HAP-1 (cell line): ENCODE results near the gene TMEM184A.

Source experiments
- DNase-seq, 2 experiments: peaks; one replicate each; pipeline ENCODE4 v3.0.0-alpha.2; 2016 to 2020; ENCODE audit warnings: low spot score in 2 of 2
- H3K27me3 ChIP-seq: fragments of 250-450 bp; sonication (Bioruptor Pico); 2 replicates; pipeline ENCODE4 v1.5.1; 2020; ENCODE audit warnings: low read depth, mild to moderate bottlenecking, moderate library complexity
- H3K36me3 ChIP-seq: fragments of 250-450 bp; sonication (Bioruptor Pico); replicated peaks from 2 replicates; pipeline ENCODE4 v1.5.1; 2020; ENCODE audit warnings: mild to moderate bottlenecking
- H3K4me1 ChIP-seq: fragments of 250-450 bp; sonication (Bioruptor Pico); 2 replicates; pipeline ENCODE4 v1.5.1; 2020; ENCODE audit warnings: mild to moderate bottlenecking
- H3K4me3 ChIP-seq: fragments of 250-450 bp; sonication (Bioruptor Pico); 2 replicates; pipeline ENCODE4 v1.5.1; 2020; ENCODE audit warnings: mild to moderate bottlenecking, moderate library complexity
- H3K9me3 ChIP-seq: fragments of 250-450 bp; sonication (Bioruptor Pico); 2 replicates; pipeline ENCODE4 v1.5.1; 2020; ENCODE audit warnings: mild to moderate bottlenecking, moderate library complexity
- in situ Hi-C: fragments of 300-500 bp; cut with MboI; formaldehyde crosslinking; loops from 3 replicates; pipeline ENCODE4 v1.14.3; 2020; ENCODE audit warnings: low sequenced_read_pairs, inconsistent platforms, mixed read lengths

TMEM184A gene

DNA sequence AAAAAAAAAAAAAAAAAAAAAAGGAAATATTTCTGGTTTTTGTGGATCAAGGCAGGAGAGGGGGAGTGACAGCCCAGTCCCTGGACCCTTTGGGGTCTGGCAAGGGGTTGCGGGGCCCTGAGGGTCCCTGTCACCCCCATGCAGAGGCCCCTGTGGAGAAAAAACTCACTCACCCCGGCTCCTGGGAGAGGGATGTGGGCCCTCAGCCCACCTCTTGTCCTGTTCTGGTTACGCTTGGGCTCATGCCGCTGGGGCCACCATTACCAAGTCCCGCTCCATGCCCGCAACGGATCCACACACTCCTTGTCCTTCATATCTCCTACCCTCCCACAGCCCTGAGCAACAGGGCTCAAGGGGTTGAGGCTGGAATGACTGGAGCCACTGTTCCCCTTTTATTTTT lies 1.0 kb upstream of the TMEM184A start:
- Histone ChIP-seq H3K36me3 (no peaks in the 10 kb centered on the region), H3K9me3 (no peaks in the 10 kb centered on the region), H3K27me3 (no peaks in the 10 kb centered on the region), H3K4me3 (no peak overlapping the region), H3K4me1 (0 out of 2 replicates have a peak, but pooled peaks cover 3% of the 10 kb centered on the region)
- in situ Hi-C loops = no loop called here
- DNase-seq = no peak

DNA sequence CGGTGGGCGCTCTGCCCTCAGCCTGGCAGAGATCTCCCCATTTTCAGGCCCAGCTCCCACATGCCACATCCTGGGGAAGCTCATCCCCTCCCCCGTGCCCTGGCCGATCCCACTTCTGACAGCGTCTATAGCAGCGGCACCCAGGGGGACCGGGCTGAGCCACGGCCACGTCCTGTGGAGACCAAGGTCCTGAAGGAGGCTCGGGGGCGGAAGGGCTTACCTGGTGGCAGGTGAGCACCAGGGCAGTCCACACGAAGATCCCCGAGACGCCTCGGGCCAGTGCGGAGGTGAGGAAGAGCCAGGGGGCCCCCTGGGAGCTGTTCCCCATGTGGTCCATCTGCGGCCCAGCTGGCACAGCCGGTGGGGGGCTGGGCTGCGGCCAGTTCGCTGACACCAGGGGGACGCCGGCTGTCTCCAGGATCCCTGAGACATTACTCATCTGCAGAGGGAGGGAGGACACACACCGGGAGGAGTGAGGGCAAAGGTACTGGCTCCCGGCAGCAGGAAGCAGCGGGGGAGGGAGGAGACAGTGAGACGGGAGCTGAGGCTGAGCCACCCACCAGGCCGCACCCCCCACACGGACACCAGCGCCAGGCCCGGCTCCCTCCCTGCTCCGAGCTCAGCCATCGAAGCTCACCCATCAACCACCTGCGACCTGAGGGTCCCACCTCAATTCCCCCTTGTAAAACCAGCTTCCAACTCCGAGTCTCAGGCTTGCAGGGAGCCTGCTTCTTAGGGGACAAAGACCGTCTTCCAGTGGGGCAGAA lies 776 bp downstream of the TMEM184A start:
- Histone ChIP-seq H3K36me3 (no peaks in the 10 kb centered on the region), H3K9me3 (no peaks in the 10 kb centered on the region), H3K4me1 (0 out of 2 replicates have a peak, but pooled peaks cover 3% of the 10 kb centered on the region), H3K27me3 (no peaks in the 10 kb centered on the region), H3K4me3 (no peak overlapping the region)
- in situ Hi-C loops = no loop called here
- DNase-seq = peak in 1 of 2 experiments; percentile 26

DNA sequence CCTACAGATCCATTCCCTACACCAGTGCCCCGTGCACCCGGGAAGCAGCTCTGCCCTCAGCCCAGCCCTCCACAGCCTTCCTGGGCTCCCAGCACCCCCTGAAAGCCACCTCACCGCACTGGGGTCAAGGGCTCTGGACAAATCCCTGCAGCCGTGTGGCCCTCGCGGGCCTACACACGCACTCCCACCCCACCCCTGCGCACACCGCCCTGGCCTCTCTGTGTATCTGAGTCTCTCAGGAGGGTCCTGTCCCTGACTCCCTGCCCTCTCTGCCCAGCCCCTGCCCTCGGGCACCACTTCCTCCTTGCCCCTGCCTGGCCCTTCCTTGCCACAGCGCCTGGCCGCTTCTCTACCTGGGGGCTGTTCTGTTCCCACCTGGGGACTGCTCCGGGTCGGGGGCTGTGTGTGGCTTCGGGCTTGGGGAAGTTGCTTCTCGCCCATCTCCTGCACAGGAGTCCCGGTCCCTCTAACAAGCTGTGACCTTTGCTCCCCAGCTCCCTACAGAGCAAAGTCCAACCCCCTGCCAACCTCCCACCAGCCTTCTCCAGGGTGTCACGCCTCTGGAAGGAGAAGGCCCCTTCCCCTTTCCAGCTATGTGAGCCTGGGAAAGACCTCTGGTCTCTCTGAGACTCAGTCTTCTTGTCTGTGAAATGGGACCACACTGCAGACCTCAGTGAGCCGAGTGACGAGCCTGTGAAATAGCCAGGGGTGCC lies 1.5 kb downstream of the TMEM184A start:
- in situ Hi-C loops = no loop called here

DNA sequence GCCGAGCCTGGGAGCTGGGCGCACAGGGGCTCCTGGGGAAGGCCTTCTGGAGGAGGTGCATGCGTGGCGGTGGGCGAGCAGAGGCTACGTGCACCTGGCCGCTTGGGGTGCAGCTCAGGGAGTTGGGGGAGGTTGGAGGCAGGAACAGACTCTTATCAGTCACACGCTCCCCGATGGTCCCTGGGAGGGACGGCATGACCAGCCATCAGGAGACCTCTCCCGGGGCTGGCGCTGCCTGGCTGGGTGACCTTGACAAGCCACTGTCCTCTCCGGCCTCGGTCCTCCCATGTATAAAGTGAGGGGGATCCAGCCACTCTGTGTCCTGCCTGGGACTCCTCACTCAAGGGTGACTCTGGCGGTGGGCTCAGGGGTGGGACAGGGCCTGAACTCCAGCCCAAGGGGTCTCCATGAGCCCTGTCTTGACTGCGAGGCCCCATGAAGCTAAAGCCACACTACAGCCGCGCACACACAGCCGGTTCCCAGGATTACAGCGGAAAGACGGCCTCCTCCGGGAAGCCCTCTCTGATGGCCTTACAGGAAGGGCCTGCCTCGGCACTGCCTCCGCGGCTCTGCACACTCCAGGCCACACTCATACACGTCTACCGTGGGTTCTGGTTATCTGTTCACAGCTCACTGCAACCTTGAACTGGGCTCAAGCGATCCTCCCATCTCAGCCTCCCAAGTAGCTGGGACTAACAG lies 2.3 kb downstream of the TMEM184A start:
- in situ Hi-C loops = no loop called here
- H3K36me3 ChIP-seq = no peaks in the 10 kb centered on the region

More for the DNA sequence above, 1.5 kb downstream of the TMEM184A start:
- no peaks in the 10 kb centered on the region for H3K36me3 ChIP-seq
- no peak for DNase-seq
- no peaks in the 10 kb centered on the region for H3K9me3 ChIP-seq
- no peak overlapping the region for H3K4me3 ChIP-seq
- no peaks in the 10 kb centered on the region for H3K27me3 ChIP-seq
- 0 out of 2 replicates have a peak, but pooled peaks cover 3% of the 10 kb centered on the region for H3K4me1 ChIP-seq

DNA sequence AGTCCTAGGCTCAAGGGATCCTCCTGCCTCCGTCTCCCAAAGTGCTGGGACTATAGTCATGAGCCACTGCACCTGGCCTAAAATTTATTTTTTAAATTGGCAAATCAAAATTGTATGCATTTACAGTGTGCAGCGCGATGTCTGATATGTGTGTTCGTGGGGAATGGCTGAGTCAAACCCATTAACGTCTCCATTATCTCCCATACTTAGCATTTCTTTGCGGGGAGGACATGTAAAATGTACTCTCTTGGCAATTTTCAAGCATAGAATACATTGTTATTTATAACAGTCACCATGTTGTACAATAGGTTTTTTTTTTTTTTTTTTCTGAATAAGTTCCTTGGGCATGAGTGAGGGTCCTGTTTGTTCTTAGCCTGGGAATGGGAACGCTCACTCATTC lies 3.8 kb downstream of the TMEM184A start:
- no peaks in the 10 kb centered on the region for H3K9me3 ChIP-seq
- H3K27me3 ChIP-seq = no peaks in the 10 kb centered on the region
- H3K4me1 ChIP-seq = 0 out of 2 replicates have a peak, but pooled peaks cover 3% of the 10 kb centered on the region
- H3K4me3 ChIP-seq = no peak overlapping the region
- in situ Hi-C loops = no loop called here
- peak in 1 of 2 experiments; percentile 24 for DNase-seq
- H3K36me3 ChIP-seq = no peaks in the 10 kb centered on the region

More for the DNA sequence above, 2.3 kb downstream of the TMEM184A start:
- H3K9me3 ChIP-seq = no peaks in the 10 kb centered on the region
- DNase-seq = no peak
- H3K4me1 ChIP-seq = 0 out of 2 replicates have a peak, but pooled peaks cover 3% of the 10 kb centered on the region
- no peaks in the 10 kb centered on the region for H3K27me3 ChIP-seq
- no peak overlapping the region for H3K4me3 ChIP-seq

DNA sequence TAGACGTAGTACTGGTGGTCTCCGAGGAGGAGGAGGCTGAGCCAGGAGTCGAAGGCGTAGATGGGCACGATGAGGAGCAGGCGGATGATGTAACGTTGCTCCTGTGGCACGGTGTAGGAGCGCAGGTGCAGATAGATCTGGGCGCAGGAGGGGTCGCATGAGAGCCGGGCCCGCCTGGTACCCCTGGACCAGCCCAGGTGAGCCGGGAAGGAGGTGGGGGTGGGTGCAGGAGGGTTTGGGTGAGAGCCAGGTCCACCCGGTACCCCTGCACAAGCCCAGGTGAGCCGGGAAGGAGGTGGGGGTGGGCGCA lies 5.2 kb downstream of the TMEM184A start:
- H3K9me3 ChIP-seq = no peaks in the 10 kb centered on the region

DNA sequence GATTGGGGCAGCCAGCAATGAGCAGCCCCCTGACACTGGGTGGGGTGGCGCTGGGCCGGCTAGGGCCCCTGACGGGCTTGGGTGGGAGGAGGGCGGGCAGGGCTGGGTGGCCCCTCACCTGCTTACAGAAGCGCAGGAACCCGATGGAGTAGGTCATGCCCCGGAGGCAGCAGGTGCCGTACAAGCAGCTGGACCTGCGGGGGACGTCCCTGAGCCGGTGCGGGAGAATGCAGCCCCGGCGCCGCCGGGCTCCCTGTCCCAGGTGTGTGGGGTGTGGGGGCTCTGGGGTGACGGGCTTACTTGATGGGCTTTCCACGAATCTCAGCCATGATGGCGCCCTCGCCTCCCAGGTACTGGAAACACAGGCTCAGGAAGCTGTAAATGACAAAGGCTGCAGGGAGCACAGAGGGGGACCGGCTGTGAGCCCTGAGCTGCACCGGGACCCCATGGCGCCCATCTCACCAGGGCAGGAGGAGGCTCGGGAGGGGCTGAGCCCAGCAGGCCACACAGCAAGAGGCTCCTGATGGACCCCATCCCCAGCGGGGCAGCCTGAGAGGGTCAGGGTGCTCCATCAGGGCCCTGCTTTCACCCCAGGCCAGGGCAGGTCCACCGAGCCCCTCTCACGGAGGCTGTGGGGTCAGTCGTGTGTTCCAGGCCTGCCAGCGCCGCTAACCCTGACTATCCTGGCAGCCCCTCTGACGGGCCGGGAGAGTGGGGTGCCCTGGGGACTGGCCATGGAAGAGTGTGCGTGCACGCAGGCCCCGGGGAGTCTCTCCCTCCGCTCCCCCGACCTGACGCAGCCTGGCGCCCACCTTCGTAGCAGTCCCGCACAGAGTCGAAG lies 5.8 kb downstream of the TMEM184A start:
- Histone ChIP-seq H3K27me3 (no peaks in the 10 kb centered on the region), H3K4me1 (0 out of 2 replicates have a peak, but pooled peaks cover 3% of the 10 kb centered on the region), H3K9me3 (no peaks in the 10 kb centered on the region), H3K4me3 (no peak overlapping the region), H3K36me3 (no peaks in the 10 kb centered on the region)
- no peak for DNase-seq
- in situ Hi-C loops = no loop called here

More for the DNA sequence above, 5.2 kb downstream of the TMEM184A start:
- in situ Hi-C loops = no loop called here
- Histone ChIP-seq H3K4me1 (0 out of 2 replicates have a peak, but pooled peaks cover 3% of the 10 kb centered on the region), H3K36me3 (no peaks in the 10 kb centered on the region), H3K4me3 (no peak overlapping the region), H3K27me3 (no peaks in the 10 kb centered on the region)
- no peak for DNase-seq

DNA sequence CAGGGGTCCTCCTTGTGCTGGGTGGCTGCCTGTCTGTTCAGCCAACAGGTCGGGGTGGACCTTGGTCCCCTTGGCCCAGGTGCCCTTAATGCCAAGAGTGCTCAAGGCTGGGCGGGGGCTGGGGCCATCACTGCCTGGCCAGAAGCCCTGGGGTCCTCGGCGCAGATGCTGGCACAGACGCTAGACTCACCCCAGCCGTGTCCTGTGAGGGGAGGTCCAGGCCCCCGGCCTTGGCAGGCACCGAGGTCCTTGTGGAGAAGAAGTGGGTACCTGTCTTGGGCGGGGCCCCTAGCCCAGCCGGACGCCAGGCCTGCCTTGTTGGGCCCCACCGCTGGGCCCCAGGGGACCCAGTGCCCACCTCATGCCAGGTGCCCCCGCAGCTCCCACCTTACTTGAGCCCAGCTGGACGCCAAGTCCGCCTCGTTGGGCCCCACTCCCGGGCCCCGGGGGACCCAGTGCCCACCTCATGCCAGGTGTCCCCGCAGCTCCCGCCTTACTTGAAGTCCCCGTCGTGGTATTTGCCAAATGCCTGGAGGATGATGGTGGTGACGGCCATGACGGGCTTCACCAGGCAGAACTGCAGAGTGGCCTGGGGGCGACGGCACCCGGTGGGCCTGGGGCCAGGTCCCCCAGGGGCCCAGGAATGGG lies 6.5 kb downstream of the TMEM184A start:
- H3K4me1 ChIP-seq = 0 out of 2 replicates have a peak, but pooled peaks cover 3% of the 10 kb centered on the region
- H3K4me3 ChIP-seq = no peak overlapping the region
- no peaks in the 10 kb centered on the region for H3K36me3 ChIP-seq
- H3K27me3 ChIP-seq = no peaks in the 10 kb centered on the region
- no peaks in the 10 kb centered on the region for H3K9me3 ChIP-seq
- in situ Hi-C loops = no loop called here
- no peak for DNase-seq

DNA sequence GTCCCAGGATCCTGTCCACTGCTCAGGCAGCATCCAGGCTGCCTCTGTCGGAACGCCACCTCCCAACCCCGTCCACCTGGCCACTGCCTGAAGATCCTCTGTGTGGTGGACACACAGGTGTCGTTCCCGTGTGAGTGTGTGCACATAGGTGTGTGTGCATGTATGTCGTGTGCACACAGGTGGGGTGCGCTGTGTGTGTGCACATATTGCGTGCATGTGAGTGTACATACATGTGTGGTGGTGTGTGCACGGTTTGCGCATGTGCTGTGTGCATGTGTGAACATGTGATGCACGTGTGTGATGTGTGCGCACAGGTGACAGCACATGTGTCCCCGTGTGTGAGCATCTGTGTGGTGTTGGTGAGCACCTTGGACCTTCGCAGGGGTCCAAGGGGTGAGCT lies 7.1 kb downstream of the TMEM184A start:
- in situ Hi-C loops = no loop called here
- no peaks in the 10 kb centered on the region for H3K36me3 ChIP-seq
- 0 out of 2 replicates have a peak, but pooled peaks cover 3% of the 10 kb centered on the region for H3K4me1 ChIP-seq
- no peaks in the 10 kb centered on the region for H3K9me3 ChIP-seq
- no peak for DNase-seq
- no peaks in the 10 kb centered on the region for H3K27me3 ChIP-seq
- no peak overlapping the region for H3K4me3 ChIP-seq

DNA sequence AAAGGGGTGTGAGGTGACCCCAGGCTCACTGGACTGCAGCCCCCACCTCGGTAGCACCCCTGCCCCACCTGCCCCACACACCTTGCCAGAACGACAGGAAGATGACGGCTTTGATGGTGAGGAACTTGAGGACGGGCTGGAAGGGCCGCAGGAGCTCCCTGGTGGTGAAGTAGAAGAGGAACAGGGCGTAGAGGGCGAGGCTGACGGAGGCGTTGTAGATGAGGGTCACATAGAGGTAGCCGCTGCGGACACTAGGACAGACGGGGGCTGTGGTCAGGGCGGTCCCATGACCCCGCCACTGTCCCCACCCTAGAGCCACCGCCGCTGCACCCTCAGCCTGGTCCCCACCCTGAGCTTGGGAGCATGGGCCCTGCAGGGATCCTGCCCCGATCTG lies 7.6 kb downstream of the TMEM184A start:
- DNase-seq = peak in 1 of 2 experiments; percentile 30
- no peak overlapping the region for H3K4me3 ChIP-seq
- in situ Hi-C loops = no loop called here
- no peaks in the 10 kb centered on the region for H3K36me3 ChIP-seq
- 0 out of 2 replicates have a peak, but pooled peaks cover 3% of the 10 kb centered on the region for H3K4me1 ChIP-seq
- no peaks in the 10 kb centered on the region for H3K27me3 ChIP-seq
- no peaks in the 10 kb centered on the region for H3K9me3 ChIP-seq

DNA sequence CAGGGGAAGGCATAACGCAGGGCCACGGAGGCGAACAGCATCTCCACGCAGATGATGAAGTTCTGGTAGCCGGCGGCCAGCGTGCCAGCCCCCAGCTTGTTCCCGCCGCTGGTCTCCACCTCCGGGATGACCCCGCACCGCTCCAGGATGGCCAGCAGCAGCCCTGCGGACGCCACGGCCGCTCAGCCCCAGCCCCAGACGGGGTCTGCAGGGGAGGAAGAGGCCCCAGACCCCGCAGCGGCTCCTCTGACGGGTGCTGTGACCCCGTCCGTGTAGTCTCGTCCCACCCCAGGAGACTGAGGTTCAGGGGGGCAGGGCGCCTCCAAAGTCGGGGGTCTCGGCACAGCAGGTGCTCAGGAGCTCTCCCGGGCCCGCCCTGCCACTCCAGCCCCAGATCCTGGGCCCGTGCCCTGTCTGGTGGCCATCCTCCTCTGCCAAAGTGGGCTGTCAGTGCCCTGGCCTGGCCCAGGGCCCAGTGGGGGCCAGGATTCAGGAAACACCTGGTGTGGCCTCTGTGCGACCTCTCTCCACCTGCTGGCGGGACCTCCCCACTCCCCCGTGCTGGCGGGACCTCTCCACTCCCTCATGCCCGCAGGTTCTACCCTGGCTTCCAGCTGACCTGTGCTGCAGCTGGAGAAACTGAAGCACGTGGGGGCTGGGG lies 8.1 kb downstream of the TMEM184A start:
- Histone ChIP-seq H3K4me3 (no peak overlapping the region), H3K4me1 (0 out of 2 replicates have a peak, but pooled peaks cover 3% of the 10 kb centered on the region), H3K27me3 (no peaks in the 10 kb centered on the region), H3K36me3 (no peaks in the 10 kb centered on the region), H3K9me3 (no peaks in the 10 kb centered on the region)
- in situ Hi-C loops = no loop called here
- no peak for DNase-seq
